Tibial artery (tissue), 4 donors: Measurements from ENCODE around the gene ARMC10.
"Not testable (repeated sequence)": the region's sequence is repeated elsewhere in the genome, so short reads cannot be mapped to it uniquely, and the experiment has no call there.

Experiments used
- DNase-seq, 2 donors: peaks; one replicate each; pipeline ENCODE4 v3.0.0-alpha.2; 2019
- H3K27ac ChIP-seq, 2 donors: fragments of 200-600 bp; sonication (generic) in 1 of 2; 1 replicate in 1 of 2; 2 replicates in 1 of 2; pipeline ENCODE4 v1.5.1; 2018 to 2019; ENCODE audit warnings: mild to moderate bottlenecking in 1 of 2
- H3K27me3 ChIP-seq, 2 donors: fragments of 200-600 bp; sonication (generic) in 1 of 2; one replicate each; pipeline versions ENCODE4 v1.5.1 to v1.6.0; 2016 to 2019
- H3K36me3 ChIP-seq, 3 donors: fragments of 200-600 bp; sonication (generic) in 2 of 3; one replicate each; pipeline ENCODE4 v1.5.1; 2016 to 2019; ENCODE audit warnings: mild to moderate bottlenecking in 2 of 3
- H3K4me1 ChIP-seq, 4 donors: fragments of 200-600 bp; sonication (generic) in 2 of 4; 1 replicate in 3 of 4; 2 replicates in 1 of 4; pipeline ENCODE4 v1.5.1; 2016 to 2019
- H3K4me3 ChIP-seq, 2 donors: fragments of 200-600 bp; sonication (generic) in 1 of 2; 1 replicate in 1 of 2; 2 replicates in 1 of 2; pipeline ENCODE4 v1.5.1; 2018 to 2019; ENCODE audit warnings: mild to moderate bottlenecking in 2 of 2
- H3K9me3 ChIP-seq, 3 donors: fragments of 200-600 bp; sonication (generic) in 1 of 3; one replicate each; pipeline ENCODE4 v1.5.1; 2016 to 2019
- CTCF ChIP-seq, 2 experiments: fragments of 200-600 bp in 1 of 2; fragments of 450-650 bp in 1 of 2; IDR thresholded peaks; one replicate each; pipeline ENCODE4 v1.5.1; 2017 to 2019; ENCODE audit warnings: antibody characterized with exemption in 2 of 2, mild to moderate bottlenecking in 1 of 2, moderate library complexity in 1 of 2
- intact Hi-C: fragments of 100-400 bp; cut with DNase I; formaldehyde crosslinking; loops from one replicate; pipeline ENCODE4 v1.15.0; 2023; ENCODE audit warnings: low total_unique reads

Gene ARMC10

GRCh38 chr7:103083210-103083609 lies 8.3 kb downstream of the ARMC10 start:
- no peak overlapping the region for H3K4me3 ChIP-seq
- H3K36me3 ChIP-seq = peaks cover 11 to 33% (median 30%) of the 10 kb centered on the region in 3 donors
- DNase-seq = no peak
- H3K9me3 ChIP-seq = no peaks in the 10 kb centered on the region
- no peak for TF ChIP-seq CTCF (IDR thresholded peaks at IDR 0.05)
- H3K27me3 ChIP-seq = no peaks in the 10 kb centered on the region
- intact Hi-C loops = no loop called here
- H3K4me1 ChIP-seq = no peaks in the 10 kb centered on the region
- H3K27ac ChIP-seq = no peak overlapping the region

GRCh38 chr7:103092321-103092720 lies 17.4 kb downstream of the ARMC10 start:
- intact Hi-C loops = loop anchor here (2.0 kb wide), 1 partner anchor 70 kb away; no protein-coding TSS in a partner anchor
- H3K27ac ChIP-seq, H3K4me1 ChIP-seq, H3K9me3 ChIP-seq, H3K27me3 ChIP-seq, H3K4me3 ChIP-seq, DNase-seq: not testable (repeated sequence)
- peaks cover 12 to 54% (median 30%) of the 10 kb centered on the region in 3 donors for H3K36me3 ChIP-seq

- H3K27me3 ChIP-seq = no peaks in the 10 kb centered on the region
- TF ChIP-seq CTCF (IDR thresholded peaks at IDR 0.05) = no peak
- no peak overlapping the region for H3K4me3 ChIP-seq
- no peaks in the 10 kb centered on the region for H3K9me3 ChIP-seq
- intact Hi-C loops = loop anchor here (2.0 kb wide), 1 partner anchor 69 kb away; no protein-coding TSS in a partner anchor
- H3K36me3 ChIP-seq = peaks cover 10 to 57% (median 27%) of the 10 kb centered on the region in 3 donors
- no peaks in the 10 kb centered on the region for H3K4me1 ChIP-seq
- DNase-seq = no peak
- no peak overlapping the region for H3K27ac ChIP-seq
These were observed 18.5 kb downstream of the ARMC10 start for GRCh38 chr7:103093429-103093828.

- H3K9me3 ChIP-seq = no peaks in the 10 kb centered on the region
- no peak overlapping the region for H3K4me3 ChIP-seq
- H3K27ac ChIP-seq = no peak overlapping the region
- no peak for DNase-seq
- intact Hi-C loops = no loop called here
- TF ChIP-seq CTCF (IDR thresholded peaks at IDR 0.05) = no peak
- no peaks in the 10 kb centered on the region for H3K4me1 ChIP-seq
- peaks cover 7 to 51% (median 25%) of the 10 kb centered on the region in 3 donors for H3K36me3 ChIP-seq
- H3K27me3 ChIP-seq = no peaks in the 10 kb centered on the region
These were observed 19.2 kb downstream of the ARMC10 start for GRCh38 chr7:103094102-103094501.

GRCh38 chr7:103095558-103095957 lies 20.6 kb downstream of the ARMC10 start:
- intact Hi-C loops, H3K27me3 ChIP-seq, H3K4me3 ChIP-seq, H3K27ac ChIP-seq, DNase-seq, H3K9me3 ChIP-seq, H3K4me1 ChIP-seq: not testable (repeated sequence)
- peaks cover 7 to 41% (median 21%) of the 10 kb centered on the region in 3 donors for H3K36me3 ChIP-seq

GRCh38 chr7:103097041-103097440 lies 22.1 kb downstream of the ARMC10 start:
- Histone ChIP-seq H3K36me3 (peaks cover 8 to 42% (median 25%) of the 10 kb centered on the region in 3 donors), H3K4me3 (no peak overlapping the region), H3K27me3 (no peaks in the 10 kb centered on the region), H3K27ac (no peak overlapping the region), H3K4me1 (no peaks in the 10 kb centered on the region), H3K9me3 (no peaks in the 10 kb centered on the region)
- no peak for DNase-seq
- TF ChIP-seq CTCF (IDR thresholded peaks at IDR 0.05) = no peak
- intact Hi-C loops = no loop called here

GRCh38 chr7:103100348-103100747 lies 25.4 kb downstream of the ARMC10 start:
- H3K4me1 ChIP-seq = no peaks in the 10 kb centered on the region
- no peak overlapping the region for H3K4me3 ChIP-seq
- H3K27ac ChIP-seq = no peak overlapping the region
- H3K9me3 ChIP-seq = no peaks in the 10 kb centered on the region
- intact Hi-C loops = no loop called here
- H3K27me3 ChIP-seq = no peaks in the 10 kb centered on the region
- H3K36me3 ChIP-seq = peaks cover 23 to 49% (median 34%) of the 10 kb centered on the region in 3 donors
- DNase-seq = no peak
- no peak for TF ChIP-seq CTCF (IDR thresholded peaks at IDR 0.05)
